ENCODE measurements around the gene OR7C1.
"Not testable (repeated sequence)": the region's sequence is repeated elsewhere in the genome, so short reads cannot be mapped to it uniquely, and the experiment has no call there.

Gene OR7C1

DNA sequence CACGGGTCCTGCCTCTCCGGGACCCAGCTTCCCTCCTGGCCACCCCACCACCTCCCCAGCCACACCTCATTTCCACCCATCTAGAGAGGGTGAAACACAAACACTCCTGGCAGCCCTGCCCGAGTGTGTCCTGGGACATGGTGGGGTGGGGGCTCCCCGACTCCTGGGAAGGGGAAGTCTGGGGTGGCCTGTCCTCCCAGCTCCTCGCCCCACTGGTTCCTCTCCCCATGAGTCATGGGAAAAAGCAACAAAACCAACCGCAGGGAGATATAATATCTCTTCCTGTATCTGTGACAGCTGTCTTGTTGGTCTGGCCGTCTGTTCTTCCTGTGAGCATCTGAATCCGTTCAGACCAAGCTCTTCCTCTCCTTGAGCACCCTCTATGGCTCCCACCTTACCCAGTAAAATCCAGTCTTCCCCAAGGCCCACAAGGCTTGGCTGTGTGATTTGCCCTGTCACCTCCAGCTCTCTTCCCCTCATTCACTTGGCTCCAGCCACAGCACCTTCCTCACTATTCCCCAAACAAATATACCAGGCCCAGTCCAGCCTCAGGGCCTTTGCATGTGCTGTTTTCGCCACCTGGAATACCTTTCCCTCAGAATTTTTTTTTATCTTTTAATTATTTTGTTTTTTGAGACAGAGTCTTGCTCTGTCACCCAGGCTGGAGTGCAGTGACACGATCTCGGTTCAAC, 49.7 kb downstream of the OR7C1 start:
- not testable (repeated sequence) for DNase-seq (ENCODE audit: low read depth, low spot score)

DNA sequence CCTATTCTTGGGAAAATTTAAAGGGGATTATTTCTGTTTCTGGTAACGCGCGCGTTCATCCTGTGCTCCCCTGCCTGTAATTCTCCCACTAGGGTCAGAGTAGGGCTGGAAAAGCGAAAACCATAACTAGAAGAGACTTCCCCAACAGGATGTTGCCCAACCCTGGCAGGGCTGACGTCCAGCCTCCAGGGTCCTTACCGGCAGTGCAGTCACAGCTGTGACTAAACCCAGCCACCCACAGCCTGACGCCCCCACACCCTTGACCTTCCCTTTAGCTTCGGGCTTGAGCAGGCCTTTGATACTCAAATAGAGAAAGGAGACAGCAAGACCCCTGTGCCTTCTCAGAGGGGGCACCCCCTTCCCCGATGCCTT, 50.3 kb downstream of the OR7C1 start:
- DNase-seq (ENCODE audit: low read depth, low spot score): not testable (repeated sequence)

DNA sequence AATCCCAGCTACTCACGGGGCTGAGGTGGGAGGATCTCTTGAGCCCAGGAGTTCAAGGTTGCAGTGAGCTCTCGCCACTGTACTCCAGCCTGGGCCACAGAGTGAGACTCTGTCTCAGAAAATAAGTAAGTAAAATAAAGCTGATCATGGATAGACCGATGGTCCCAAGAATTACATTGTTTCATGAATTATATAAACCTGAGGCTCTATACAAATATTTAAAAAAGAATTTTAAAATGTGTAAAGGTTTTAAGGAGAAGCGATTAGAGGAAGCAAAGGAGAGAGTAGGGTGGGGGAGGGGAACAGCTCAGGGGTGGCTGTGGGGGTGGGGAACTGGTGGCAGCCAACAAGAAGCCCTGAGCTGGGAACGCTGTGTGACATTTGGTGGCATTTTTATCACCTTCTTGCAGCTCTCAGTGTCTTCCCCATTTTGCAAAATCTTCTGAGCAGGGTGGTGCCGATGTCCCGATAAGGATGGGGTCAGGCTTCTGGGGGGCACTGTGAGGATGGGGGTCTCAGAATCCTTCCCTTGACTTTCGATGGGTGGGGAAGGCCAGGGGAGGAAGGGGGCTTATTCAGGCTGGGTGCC, 51.5 kb downstream of the OR7C1 start:
- DNase-seq (ENCODE audit: low read depth, low spot score): not testable (repeated sequence)

DNA sequence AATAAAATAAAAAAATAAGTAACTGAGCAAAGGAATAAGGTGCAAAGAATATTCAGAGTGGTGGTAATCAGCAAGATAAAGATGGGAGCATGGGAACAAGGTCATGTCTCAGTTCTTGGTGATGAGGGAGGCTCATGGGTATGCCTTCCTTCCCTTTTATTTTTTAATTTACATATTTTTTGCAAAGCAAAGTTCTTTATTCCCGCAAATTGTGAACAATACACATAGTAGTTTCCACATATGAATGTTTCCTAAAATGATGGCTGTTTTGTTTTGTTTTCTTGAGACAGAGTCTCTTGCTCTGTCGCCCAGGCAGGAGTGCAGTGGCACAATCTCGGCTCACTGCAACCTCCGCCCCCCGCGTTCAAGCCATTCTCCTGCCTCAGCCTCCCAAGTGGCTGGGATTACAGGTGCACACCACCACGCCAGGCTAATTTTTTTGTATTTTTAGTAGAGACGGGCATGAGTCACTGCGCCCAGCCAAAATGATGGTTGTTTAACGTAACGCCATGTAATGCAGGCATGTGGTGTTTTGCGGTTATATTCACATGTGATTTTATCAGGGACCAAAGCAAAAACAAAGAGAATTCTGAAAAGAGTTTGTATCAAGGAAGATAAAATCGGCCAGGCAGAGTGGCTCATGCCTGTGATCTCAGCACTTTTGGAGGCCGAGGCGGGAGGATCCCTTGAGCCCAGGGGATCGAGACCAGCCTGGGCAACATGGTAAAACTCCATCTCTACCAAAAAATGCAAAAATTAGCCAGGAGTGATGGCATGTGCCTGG, 52.2 kb downstream of the OR7C1 start:
- no peak for DNase-seq (ENCODE audit: low read depth, low spot score)

DNA sequence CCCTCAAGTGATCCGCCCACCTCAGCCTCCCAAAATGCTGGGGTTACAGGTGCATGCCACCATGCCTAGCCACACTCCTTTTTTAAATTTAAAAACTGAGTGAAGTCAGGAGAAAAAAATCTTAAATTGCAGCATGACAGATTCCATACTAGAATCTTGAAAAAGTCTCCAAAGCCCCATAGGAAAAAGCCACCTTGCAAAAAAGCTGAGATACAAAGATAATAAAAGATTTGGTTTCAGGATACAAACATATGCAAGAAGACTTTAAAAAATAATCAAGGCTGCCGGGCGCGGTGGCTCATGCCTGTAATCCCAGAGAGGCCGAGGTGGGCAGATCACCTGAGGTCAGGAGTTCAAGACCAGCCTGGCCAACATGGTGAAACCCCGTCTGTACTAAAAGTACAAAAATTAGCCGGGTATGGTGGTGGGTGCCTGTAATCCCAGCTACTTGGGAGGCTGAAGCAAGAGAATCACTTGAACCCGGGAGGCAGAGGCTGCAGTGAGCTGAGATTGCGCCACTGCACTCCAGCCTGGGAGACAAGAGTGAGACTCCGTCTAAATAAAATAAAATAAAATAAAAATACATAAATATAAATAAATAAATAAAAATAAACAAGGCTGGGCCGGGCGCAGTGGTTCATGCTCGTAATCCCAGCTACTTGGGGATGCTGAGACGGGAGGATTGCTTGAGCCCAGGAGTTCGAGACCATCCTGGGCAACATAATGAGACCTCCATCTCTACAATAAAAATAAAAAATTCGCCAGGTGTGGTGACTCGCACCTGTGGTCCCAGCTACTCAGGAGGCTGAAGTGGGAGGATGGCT, 53.1 kb downstream of the OR7C1 start:
- not testable (repeated sequence) for DNase-seq (ENCODE audit: low read depth, low spot score)

DNA sequence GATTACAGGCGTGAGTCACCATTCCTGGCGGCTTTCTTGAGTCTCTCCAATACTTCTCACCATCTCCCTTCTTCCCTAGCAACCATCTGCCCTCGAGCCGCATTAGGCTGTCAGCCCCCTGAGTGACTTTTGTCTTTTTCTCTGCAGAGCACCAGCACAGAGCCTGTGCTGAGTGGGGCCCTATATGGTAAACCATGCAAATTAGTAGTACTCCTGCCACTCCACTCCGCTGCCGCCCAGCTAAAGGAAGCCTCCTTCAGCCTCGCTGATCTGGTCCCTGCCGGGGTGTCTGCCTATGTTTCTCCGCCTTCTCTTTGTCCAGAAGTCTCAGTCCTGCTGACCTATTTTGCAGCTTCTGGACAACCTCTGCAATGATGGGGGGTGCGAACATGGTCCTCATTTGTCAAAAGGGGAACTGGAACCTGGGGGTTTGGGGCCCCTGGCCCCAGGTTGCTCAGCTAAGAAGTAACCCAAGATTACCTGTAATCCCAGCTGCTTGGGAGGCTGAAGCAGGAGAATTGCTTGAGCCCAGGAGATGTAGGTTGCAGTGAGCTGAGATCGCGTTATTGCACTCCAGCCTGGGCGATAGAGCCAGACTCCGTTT, 54.3 kb downstream of the OR7C1 start:
- DNase-seq (ENCODE audit: low read depth, low spot score): not testable (repeated sequence)

DNA sequence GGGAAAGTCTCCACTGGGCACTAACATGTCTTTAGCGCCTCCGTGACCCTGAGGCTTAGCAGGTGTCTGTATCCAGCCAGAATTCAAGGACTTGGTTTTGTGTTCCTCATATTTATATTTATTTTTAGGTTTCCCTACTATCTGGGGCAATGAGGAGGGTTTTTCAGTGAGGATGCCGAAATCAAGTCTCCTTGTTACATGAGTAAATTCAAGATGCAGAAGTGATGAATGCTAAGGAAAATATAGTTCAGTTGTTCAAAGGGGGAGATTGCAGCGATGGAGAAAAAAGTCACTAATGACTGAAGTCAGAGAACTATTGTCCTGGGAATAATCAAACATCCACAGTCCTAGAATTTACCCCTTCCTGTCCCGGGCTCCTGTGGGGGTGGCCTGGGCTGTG, 55.8 kb downstream of the OR7C1 start:
- no peak for DNase-seq (ENCODE audit: low read depth, low spot score)

DNA sequence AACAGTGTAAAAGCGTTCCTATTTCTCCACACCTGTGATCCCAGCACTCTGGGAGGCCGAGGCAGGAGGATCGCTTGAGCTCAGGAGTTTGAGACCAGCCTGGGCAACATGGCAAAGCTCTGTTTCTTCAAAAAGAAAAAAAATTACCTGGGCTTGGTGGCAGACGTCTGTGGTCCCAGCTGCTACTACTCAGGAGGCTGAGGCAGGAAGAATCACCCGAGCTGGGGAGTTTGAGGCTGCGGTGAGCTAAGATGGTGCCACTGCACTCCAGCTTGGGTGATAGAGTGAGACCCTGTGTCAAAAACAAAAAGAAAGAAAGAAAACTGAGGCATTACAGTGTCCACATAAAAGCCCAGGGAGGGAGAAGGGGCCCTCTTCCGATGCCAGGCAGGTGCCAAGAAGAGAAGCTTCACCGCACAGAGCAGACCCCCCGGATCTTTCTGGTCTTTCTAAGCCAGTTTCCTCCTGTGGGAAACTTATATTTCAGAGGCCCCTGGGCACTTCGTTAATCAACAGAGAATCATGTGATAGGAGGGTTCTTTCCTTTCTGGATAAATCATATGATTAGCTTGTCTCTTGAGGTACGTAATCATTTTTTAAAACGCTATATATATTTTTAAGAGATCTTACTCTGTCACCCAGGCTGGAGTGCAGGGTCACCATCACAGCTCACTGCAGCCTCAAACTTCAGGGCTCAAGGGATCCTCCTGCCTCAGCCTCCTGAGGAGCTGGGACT, 56.7 kb downstream of the OR7C1 start, which contains the start of gene ADGRE2:
TSS of gene ADGRE2 (minus strand) at position 451 of the 736 bp plus-strand sequence. CDS start 1,804 bp downstream, outside the sequence.
- DNase-seq (ENCODE audit: low read depth, low spot score): not testable (repeated sequence)

DNA sequence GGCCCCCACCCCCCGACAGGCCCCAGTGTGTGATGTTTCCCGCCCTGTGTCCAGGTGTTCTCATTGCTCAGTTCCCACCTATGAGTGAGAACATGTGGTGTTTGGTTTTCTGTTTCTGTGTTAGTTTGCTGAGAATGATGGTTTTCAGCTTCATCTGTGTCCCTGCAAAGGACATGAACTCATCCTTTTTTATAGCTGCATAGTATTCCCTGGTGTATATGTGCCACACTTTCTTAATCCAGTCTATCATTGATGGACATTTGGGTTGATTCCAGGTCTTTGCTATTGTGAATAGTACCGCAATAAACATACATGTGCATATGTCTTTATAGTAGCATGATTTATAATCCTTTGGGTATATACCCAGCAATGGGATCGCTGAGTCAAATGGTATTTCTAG, 57.3 kb downstream of the OR7C1 start:
- DNase-seq (ENCODE audit: low read depth, low spot score): not testable (repeated sequence)

DNA sequence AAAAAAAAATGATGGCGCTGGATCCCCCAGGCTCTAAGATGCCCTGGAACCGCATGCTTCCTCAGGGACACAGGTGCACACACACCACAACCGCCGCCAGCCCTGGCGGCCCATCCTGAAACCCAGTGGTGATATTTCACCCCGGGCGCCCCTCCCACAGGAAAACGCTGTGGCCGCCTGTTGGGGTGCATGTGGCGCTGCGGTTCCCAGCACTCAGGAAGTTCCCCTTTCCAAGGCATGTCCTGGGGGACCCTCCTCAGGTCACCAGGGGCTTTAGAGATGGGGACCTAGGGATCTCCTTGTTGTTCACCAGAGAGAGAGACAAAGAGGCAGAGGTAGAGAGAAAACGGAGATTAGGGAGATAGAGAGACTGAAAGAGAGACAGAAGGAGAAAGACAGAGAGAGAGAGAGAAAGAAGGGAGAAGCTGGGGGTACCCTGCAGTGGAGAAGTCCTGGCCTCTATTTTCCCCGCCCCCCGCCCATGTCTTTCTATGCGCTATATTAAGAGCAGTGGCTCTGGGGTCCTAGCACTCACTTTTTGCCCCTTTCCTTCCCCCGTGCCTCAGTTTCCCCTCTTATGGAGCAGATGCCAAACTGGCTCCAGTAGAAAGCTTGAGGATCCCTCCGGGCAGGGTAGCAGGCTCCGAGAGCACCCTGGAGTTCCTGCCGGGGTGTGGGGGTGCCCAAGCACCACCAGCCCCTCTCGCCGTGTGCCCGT, 59.0 kb downstream of the OR7C1 start:
- DNase-seq (ENCODE audit: low read depth, low spot score): no peak

DNA sequence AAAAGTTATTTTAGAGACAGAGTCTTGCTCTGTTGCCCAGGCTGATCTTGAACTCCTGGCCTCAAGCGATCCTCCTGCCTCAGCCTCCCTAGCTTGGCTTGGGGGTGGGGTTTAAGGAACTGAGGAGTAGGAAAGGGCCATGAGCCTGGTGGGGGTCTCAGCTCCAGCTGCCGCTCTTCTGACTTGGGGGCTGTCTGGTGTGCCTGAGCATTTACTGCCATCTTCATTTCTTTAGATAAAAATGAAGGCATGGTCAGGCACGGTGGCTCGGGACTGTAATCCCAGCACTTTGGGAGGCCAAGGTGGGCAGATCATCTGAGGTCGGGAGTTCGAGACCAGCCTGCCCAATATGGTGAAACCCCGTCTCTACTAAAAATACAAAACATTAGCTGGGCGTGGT, 59.7 kb downstream of the OR7C1 start:
- not testable (repeated sequence) for DNase-seq (ENCODE audit: low read depth, low spot score)

DNA sequence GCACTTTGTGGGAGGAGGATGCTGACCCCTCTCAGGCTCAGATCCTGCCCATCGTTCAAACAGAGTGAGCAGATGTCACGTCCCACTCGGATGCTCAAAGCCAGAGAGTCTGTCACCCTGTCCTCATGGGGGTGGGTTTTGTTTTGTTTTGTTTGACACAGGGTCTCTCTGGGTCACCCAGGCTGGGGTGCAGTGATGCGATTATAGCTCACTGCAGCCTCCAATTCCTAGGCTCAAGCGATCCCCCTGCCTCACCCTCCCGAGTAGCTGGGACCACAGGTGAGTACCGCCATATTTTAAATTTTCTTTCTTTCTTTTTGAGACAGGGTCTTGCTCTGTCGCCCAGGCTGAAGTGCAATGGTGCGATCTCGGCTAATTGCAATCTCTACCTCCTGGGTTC, 60.6 kb downstream of the OR7C1 start:
- DNase-seq (ENCODE audit: low read depth, low spot score): no peak

DNA sequence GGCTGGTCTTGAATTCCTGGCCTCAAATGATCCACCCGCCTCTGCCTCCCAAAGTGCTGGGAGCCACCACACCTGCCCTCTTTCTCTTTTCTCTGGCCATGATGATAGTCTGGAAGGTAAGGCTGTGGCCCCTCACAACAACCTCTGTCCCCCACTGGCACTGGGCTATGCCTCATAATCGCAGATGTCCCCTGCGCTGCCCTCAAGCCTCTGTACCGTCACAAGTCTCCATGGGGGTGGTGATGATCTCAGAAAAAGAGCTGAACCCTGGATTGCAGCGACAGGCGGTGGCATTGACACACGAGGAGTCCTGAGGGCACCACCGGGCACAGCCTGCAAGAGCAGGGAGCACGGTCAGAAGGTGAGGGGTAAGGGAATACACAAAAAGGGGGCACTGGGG, 61.3 kb downstream of the OR7C1 start:
- not testable (repeated sequence) for DNase-seq (ENCODE audit: low read depth, low spot score)

DNA sequence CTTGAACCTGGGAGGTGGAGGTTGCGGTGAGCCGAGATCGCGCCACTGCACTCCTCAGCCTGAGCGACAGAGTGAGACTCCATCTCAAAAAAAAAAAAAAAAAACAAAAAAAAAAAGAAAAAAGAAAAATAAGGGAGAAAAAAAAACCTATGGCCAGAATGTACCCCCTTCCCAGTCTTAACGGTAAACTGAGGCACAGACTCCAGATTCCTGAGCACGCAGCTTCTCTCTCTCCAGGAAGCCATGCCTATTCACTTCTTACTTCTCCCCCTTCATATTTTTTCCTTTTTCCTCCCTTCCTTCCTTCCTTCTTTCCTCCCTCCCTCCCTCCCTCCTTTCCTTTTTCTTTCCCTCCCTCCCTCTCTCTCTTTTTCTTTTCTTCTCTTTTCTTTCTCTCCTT, 62.0 kb downstream of the OR7C1 start:
- DNase-seq (ENCODE audit: low read depth, low spot score): no peak

DNA sequence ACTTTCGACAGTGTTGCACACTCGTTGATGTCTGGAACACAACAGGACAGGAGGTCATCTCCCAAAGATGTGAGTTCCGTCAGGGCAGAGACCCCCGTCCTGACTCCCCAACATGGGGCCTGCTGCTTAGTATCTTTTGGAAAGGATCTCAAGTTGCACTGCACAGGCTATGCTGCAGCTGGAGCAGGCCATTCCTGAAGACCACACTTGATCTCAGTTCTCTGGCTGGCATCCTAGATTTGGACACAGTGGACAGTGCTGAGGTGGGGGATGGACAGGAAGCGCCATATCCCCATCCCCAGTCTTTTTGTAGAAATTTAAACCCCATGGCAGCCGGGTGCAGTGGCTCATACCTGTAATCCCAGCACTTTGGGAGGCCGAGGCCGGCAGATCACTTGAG, 62.5 kb downstream of the OR7C1 start:
- no peak for DNase-seq (ENCODE audit: low read depth, low spot score)

DNA sequence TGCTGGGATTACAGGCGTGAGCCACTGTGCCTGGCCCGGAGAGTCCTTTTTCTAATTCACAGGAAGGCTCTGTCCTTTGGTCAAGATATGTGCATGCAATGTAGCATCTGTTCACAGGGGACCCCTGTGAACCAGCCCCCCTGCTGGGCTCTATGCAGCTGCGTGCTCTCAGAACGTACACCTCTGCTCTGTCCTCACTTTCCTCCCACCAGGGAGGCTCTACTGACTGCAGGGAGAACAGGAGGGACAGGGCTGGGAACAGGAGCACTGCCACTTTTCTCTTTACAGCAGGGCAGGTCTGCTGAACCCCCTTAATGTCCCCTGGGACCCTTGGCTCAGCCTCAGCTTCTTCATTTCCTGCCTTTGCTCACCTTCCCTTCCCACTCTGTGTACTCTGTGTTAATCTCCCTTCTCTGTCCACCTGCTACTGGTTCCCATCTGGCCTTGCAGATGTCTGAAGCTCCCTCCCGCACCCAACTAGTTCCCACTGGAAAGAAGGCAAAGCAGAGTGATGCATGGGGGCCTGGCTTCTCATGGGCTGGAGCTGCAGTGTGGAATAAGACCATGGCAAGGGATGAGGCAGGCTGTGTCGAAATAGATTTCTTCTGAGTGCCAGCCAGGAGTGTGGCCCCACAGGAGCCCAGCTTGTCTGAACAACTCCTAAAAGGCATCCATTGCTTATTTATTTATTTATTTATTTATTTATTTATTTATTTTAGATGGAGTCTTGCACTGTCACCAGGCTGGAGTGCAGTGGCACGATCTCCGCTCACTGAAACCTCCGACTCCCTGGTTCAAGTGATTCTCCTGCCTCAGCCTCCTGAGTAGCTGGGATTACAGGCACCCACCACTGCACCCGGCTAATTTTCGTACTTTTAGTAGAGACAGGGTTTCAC, 63.8 kb downstream of the OR7C1 start:
- no peak for DNase-seq (ENCODE audit: low read depth, low spot score)

DNA sequence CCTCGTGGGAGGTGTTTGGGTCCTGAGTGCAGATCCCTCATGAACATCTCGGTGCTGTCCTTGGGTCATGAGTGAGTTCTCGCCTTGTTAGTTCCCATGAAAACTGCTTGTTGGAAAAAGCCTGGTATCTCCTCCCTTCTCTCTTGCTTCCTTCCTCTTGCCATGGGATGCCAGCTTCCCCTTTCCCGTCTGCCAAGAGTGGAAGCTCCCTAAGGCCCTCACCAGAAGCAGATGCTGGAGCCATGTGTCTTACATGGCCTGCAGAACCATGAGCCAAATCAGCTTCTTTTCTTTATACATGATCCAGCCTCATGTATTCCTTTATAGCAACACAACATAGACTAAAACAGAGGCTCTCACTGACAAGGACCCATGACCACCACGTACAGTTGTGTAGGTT, 64.8 kb downstream of the OR7C1 start:
- no peak for DNase-seq (ENCODE audit: low read depth, low spot score)

DNA sequence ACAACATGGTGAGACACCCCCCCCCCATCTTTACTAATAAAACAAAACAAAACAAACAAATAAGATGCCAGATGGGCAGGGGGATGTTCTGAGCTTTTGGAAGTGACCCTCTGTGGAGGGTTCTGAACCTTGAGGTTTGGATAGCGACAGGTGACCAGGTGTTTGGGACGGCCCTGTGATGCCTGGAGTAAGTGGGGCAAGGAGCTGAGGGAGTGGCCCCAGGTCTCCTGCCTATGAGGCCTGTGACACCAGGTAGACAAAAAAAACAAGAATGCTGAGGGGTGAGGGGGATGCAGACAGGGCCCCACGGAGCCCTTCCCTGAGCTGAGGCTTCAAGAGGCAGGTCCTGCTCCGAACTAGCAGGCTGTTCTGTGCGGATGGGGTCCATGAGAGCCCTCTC, 65.8 kb downstream of the OR7C1 start:
- DNase-seq (ENCODE audit: low read depth, low spot score): no peak

DNA sequence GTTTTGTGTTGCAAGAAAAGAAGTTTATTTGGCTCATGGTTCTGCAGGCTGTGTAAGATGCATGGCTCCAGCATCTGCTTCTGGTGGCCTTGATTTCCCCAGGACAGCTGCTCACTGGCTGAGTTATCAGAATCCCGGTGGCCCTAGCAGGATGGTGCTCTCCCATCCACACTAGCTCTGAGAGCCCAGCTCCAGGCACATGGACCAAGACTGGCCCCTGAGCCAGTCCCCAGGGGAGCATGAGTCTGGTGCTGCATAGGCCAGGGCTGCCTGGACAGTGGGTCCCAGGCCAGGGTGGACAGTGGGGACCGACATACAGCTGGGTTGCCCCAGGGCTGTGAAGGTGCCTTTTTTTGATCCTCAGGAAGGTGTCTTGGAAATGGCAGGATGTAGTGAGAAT, 67.0 kb downstream of the OR7C1 start:
- no peak for DNase-seq (ENCODE audit: low read depth, low spot score)
